ENCODE measurements around the gene HNRNPH1.
A peak's percentile ranks its signal among the peaks of the same experiment; 100 is the strongest.

HNRNPH1 gene

DNA sequence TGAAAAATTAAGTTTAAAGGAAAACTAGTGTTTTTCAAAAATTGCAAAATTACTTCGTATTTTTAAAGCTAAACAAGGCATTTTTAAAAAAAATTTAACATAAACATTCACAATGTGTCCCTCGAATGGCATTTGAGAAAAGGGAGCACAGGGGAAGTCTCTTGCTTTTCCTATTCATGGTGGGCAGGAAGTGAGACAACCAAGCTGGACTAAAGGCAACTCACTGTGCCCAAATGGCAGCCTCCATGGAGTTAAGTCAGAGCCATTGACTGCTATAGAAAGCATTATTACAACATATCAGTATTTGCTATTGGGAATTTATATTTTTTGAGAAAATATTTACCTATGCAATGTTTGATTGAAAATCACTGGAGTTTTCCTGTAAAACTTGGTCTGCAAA, 8.3 kb downstream of the HNRNPH1 start:
- Histone ChIP-seq H3K9me3 (ENCODE audit: control insufficient read depth, low read length) (no peaks in the 10 kb centered on the region), H3K27me3 (ENCODE audit: control insufficient read depth, insufficient read depth, low read length) (no peaks in the 10 kb centered on the region), H3K27ac (peak overlapping the region; percentile 27), H3K79me2 (peaks cover 7% of the 10 kb centered on the region), H3K4me2 (ENCODE audit: low read length) (no peak overlapping the region), H2AFZ (no peak overlapping the region), H3K4me1 (peaks cover 38% of the 10 kb centered on the region), H3K4me3 (ENCODE audit: low read depth, low read length) (no peak overlapping the region), H3K9ac (no peak overlapping the region), H3K36me3 (ENCODE audit: control insufficient read depth, insufficient read depth, low read length) (no peaks in the 10 kb centered on the region)
- TF ChIP-seq, protein P1, sequence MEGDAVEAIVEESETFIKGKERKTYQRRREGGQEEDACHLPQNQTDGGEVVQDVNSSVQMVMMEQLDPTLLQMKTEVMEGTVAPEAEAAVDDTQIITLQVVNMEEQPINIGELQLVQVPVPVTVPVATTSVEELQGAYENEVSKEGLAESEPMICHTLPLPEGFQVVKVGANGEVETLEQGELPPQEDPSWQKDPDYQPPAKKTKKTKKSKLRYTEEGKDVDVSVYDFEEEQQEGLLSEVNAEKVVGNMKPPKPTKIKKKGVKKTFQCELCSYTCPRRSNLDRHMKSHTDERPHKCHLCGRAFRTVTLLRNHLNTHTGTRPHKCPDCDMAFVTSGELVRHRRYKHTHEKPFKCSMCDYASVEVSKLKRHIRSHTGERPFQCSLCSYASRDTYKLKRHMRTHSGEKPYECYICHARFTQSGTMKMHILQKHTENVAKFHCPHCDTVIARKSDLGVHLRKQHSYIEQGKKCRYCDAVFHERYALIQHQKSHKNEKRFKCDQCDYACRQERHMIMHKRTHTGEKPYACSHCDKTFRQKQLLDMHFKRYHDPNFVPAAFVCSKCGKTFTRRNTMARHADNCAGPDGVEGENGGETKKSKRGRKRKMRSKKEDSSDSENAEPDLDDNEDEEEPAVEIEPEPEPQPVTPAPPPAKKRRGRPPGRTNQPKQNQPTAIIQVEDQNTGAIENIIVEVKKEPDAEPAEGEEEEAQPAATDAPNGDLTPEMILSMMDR (IDR thresholded peaks at IDR 0.05): no peak

DNA sequence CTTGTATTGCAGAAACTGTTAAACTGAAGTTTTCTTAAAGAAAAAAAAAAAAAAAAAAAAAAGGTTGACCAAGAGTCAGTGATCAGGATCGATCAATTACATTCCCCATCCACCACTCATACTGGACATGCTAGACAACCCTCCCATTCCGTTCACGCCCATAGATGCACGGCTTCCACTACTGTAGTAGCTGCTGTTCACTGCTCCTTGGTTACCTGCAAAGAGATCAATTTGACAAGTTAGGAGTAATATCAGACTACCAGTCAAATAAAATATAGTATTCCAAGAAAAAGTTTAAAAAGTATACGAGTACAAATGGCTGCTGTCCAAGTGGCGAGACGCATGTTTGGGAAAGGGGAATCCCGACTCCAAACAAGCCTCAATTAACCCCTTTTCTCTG, 8.7 kb downstream of the HNRNPH1 start:
- Histone ChIP-seq H3K27me3 (ENCODE audit: control insufficient read depth, insufficient read depth, low read length) (no peaks in the 10 kb centered on the region), H3K79me2 (peaks cover 6% of the 10 kb centered on the region), H3K4me2 (ENCODE audit: low read length) (no peak overlapping the region), H3K36me3 (ENCODE audit: control insufficient read depth, insufficient read depth, low read length) (no peaks in the 10 kb centered on the region), H3K9me3 (ENCODE audit: control insufficient read depth, low read length) (no peaks in the 10 kb centered on the region), H2AFZ (no peak overlapping the region), H3K4me3 (ENCODE audit: low read depth, low read length) (no peak overlapping the region), H3K27ac (peak overlapping the region; percentile 27), H3K4me1 (peaks cover 41% of the 10 kb centered on the region), H3K9ac (no peak overlapping the region)
- TF ChIP-seq, protein P1 (IDR thresholded peaks at IDR 0.05): no peak

DNA sequence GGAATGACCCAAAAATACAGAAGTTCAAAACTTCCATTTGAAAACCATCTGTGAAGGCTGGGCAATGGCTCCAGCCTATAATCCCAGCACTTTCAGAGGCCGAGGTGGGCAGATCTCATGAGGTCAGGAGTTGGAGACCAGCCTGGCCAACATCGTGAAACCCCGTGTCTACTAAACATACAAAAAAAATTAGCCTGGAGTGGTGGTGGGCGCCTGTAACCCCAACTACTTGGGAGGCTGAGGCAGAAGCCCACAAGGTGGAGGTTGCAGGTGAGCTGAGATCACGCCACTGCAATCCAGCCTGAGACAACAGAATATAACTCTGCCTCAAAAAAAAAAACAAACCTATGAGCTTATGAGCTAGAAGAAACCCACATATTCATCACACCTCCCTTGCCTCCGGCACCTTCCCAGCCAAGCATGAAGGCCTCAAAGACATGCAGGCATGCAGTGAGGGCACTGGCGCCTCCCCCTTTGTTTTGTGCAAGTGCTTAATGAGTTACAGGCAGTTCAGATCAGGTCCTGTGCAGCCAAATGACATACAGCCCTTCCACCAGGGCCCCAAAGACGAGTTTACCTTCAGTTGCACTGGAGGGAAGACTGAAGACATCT, 9.9 kb downstream of the HNRNPH1 start:
- H3K27me3 ChIP-seq (ENCODE audit: control insufficient read depth, insufficient read depth, low read length): no peaks in the 10 kb centered on the region
- H3K36me3 ChIP-seq (ENCODE audit: control insufficient read depth, insufficient read depth, low read length): no peaks in the 10 kb centered on the region
- peak overlapping the region; percentile 53 for H3K4me2 ChIP-seq (ENCODE audit: low read length)
- H3K9me3 ChIP-seq (ENCODE audit: control insufficient read depth, low read length): no peaks in the 10 kb centered on the region
- no peak overlapping the region for H3K4me3 ChIP-seq (ENCODE audit: low read depth, low read length)
- H3K79me2 ChIP-seq: peaks cover 6% of the 10 kb centered on the region
- peak overlapping the region; percentile 77 for H3K27ac ChIP-seq
- no peak overlapping the region for H3K9ac ChIP-seq
- H2AFZ ChIP-seq: no peak overlapping the region
- peaks cover 43% of the 10 kb centered on the region for H3K4me1 ChIP-seq
- TF ChIP-seq, protein P1 (IDR thresholded peaks at IDR 0.05): no peak

DNA sequence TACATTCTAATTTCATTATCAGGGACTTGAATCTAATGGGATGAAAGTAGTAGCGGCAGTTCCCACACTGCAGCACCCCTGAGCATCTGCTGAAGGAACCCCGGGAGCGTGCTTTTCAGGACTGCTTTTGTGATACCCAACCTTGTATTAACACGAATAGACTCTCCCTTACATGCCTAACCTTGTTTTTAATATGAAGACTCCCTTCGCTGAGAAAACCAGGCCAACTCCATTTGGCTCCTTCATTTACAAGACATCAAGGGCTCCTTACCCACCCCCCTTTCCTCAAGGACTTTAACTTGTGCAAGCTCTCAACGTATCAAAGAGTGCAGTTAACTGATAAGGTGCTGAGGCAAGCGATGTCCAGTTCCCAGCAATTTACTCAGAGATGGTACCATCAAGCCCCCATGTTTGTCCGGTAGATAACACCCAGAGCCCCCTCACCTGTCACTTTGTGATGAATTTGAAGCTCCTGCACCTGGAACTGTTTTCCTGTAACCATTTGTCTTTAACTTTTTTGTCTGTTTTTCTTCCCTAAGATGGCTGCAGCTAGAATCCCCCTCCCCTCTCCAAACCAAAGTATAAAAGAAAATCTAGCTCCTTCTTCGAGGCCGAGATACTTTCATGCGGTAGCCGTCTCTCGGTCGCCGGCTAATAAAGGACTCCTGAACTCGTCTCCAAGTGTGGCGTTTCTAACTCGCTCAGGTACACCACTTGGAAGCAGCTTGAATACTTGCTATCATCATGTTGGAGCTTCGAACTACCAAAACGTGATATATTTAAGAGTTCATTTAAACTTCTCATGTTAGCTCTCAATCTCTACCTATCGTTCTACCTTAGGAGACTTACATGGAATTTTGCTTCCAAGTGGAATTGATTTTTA, 10.7 kb downstream of the HNRNPH1 start:
- Histone ChIP-seq H3K36me3 (ENCODE audit: control insufficient read depth, insufficient read depth, low read length) (no peaks in the 10 kb centered on the region), H3K9ac (no peak overlapping the region), H3K79me2 (peaks cover 4% of the 10 kb centered on the region), H3K4me3 (ENCODE audit: low read depth, low read length) (no peak overlapping the region), H2AFZ (no peak overlapping the region), H3K9me3 (ENCODE audit: control insufficient read depth, low read length) (no peaks in the 10 kb centered on the region), H3K27ac (peak overlapping the region; percentile 77), H3K27me3 (ENCODE audit: control insufficient read depth, insufficient read depth, low read length) (no peaks in the 10 kb centered on the region), H3K4me1 (peaks cover 45% of the 10 kb centered on the region), H3K4me2 (ENCODE audit: low read length) (no peak overlapping the region)
- TF ChIP-seq, protein P1 (IDR thresholded peaks at IDR 0.05): no peak

All from parathyroid adenoma (tissue), 2 donors.